GM12878 (cell line): Measurements from ENCODE around the gene USP46. TPM values are rescaled to one million over a fixed set of nuclear protein-coding genes. Genes with fewer than 3 reads are reported as not detected.

Experiments used
- ATAC-seq: fragments of 200-7000 bp; cut with Tn5 transposase; 3 replicates; pipeline ENCODE4 v1.9.1; 2020; ENCODE audit warnings: mild to moderate bottlenecking, moderate library complexity
- BruUV-seq: library from RNA; stranded (reverse); fragments of 400-500 nt; replicated peaks from 2 replicates; lab custom pipeline; 2021; lab: Mats Ljungman, UMichigan
- CTCF ChIA-PET: fragments of 300-600 bp; sonication (Branson Sonifier 250); formaldehyde crosslinking; extraction: SDS; loops from one replicate; lab custom pipeline; 2021; ENCODE audit warnings: inconsistent platforms; lab: Yijun Ruan, JAX
- POLR2A ChIA-PET: fragments of 350-600 bp; formaldehyde crosslinking; extraction: SDS; loops from one replicate; lab custom pipeline; 2021; ENCODE audit warnings: inconsistent platforms; lab: Charles Lee
- RAD21 ChIA-PET: fragments of 300-600 bp; sonication (Branson Sonifier 250); formaldehyde crosslinking; loops from one replicate; lab custom pipeline; 2023; ENCODE audit warnings: antibody characterized with exemption; ENCODE audit not compliant: unreplicated experiment; lab: Charles Lee
- SMC1A ChIA-PET: fragments of 300-600 bp; sonication (Branson Sonifier 250); formaldehyde crosslinking; loops from one replicate; lab custom pipeline; 2023; ENCODE audit not compliant: unreplicated experiment, uncharacterized antibody; lab: Charles Lee
- DNase-seq: peaks from one replicate; pipeline ENCODE4 v3.0.0-alpha.2; 2011; ENCODE audit warnings: low read depth, low spot score
- FAIRE-seq: peaks from 3 replicates; lab custom pipeline; 2011; peaks lifted over from hg19 to GRCh38; lab: Jason Lieb, UNC
- H2AFZ ChIP-seq: 2 replicates; pipeline ENCODE4 v1.6.0; 2011; ENCODE audit warnings: low read depth, low read length, control low read depth; ENCODE audit not compliant: control insufficient read depth
- H3K27ac ChIP-seq: 2 replicates; pipeline ENCODE4 v1.5.1; 2011; ENCODE audit warnings: control low read depth; ENCODE audit not compliant: control insufficient read depth, insufficient read depth
- H3K27me3 ChIP-seq, 2 experiments: replicated peaks in 1 of 2; 2 replicates each; pipeline versions ENCODE4 v1.6.0 to v1.6.1; 2011; ENCODE audit warnings: low read length in 1 of 2; ENCODE audit not compliant: control insufficient read depth in 2 of 2, insufficient read depth in 2 of 2
- H3K36me3 ChIP-seq, 2 experiments: 2 replicates each; pipeline ENCODE4 v1.5.1; 2011; ENCODE audit warnings: low read length in 1 of 2; ENCODE audit not compliant: control insufficient read depth in 2 of 2, insufficient read depth in 2 of 2
- H3K4me1 ChIP-seq: 2 replicates; pipeline ENCODE4 v1.6.1; 2011; ENCODE audit warnings: mild to moderate bottlenecking, low read length, moderate library complexity, mixed read lengths; ENCODE audit not compliant: control insufficient read depth, insufficient read depth
- H3K4me2 ChIP-seq: 2 replicates; pipeline ENCODE4 v1.6.0; 2011; ENCODE audit warnings: control low read depth; ENCODE audit not compliant: control insufficient read depth, insufficient read depth
- H3K4me3 ChIP-seq: fragments of 200-600 bp; sonication (generic); 2 replicates; pipeline ENCODE4 v1.5.1; 2016
- H3K79me2 ChIP-seq: 2 replicates; pipeline ENCODE4 v1.6.0; 2011; ENCODE audit warnings: low read length; ENCODE audit not compliant: control insufficient read depth, insufficient read depth
- H3K9ac ChIP-seq: 2 replicates; pipeline ENCODE4 v1.8.0; 2011; ENCODE audit warnings: low read length, control low read depth, mixed read lengths; ENCODE audit not compliant: control insufficient read depth, insufficient read depth
- H3K9me3 ChIP-seq: replicated peaks from 3 replicates; pipeline ENCODE4 v1.5.1; 2011; ENCODE audit warnings: mild to moderate bottlenecking, low read length; ENCODE audit not compliant: control insufficient read depth, insufficient read depth
- H4K20me1 ChIP-seq: 2 replicates; pipeline ENCODE4 v1.6.0; 2011; ENCODE audit not compliant: control insufficient read depth, insufficient read depth
- ASH2L ChIP-seq: fragments of 300-600, 200-600 bp; sonication (generic); IDR thresholded peaks from 2 replicates; pipeline ENCODE4 v1.6.1; 2017; ENCODE audit warnings: low read depth, mild to moderate bottlenecking, borderline replicate concordance
- BRCA1 ChIP-seq: IDR thresholded peaks from 2 replicates; pipeline ENCODE4 v1.6.1; 2011; ENCODE audit warnings: low read depth, low read length, improper control_type of control experiment
- E2F8 ChIP-seq: fragments of 450-650 bp; IDR thresholded peaks from 2 replicates; pipeline ENCODE4 v1.6.1; 2018; ENCODE audit warnings: mild to moderate bottlenecking, low read depth, moderate library complexity; ENCODE audit not compliant: partially characterized antibody
- HSF1 ChIP-seq: fragments of 150-350 bp; IDR thresholded peaks from 2 replicates; pipeline ENCODE4 v1.6.1; 2014; ENCODE audit warnings: mild to moderate bottlenecking, low read depth, low read length
- MYB ChIP-seq: fragments of 150-350 bp; IDR thresholded peaks from 2 replicates; pipeline ENCODE4 v1.6.1; 2014; ENCODE audit warnings: mild to moderate bottlenecking, low read depth, low read length, borderline replicate concordance
- NFIC ChIP-seq: IDR thresholded peaks from 2 replicates; pipeline ENCODE4 v1.6.1; 2012; ENCODE audit warnings: low read depth, mild to moderate bottlenecking, inconsistent platforms, low read length, moderate library complexity
- NR2C1 ChIP-seq: fragments of 450-650 bp; IDR thresholded peaks from 2 replicates; pipeline ENCODE4 v1.6.1; 2017; ENCODE audit warnings: antibody characterized with exemption, mild to moderate bottlenecking, moderate library complexity
- PAX5 ChIP-seq: IDR thresholded peaks from 2 replicates; pipeline ENCODE4 v1.6.1; 2011; ENCODE audit warnings: low read depth, low read length, borderline replicate concordance
- PAX8 ChIP-seq: fragments of 450-650 bp; IDR thresholded peaks from 2 replicates; pipeline ENCODE4 v1.6.1; 2017; ENCODE audit warnings: mild to moderate bottlenecking, moderate library complexity
- PML ChIP-seq: IDR thresholded peaks from 2 replicates; pipeline ENCODE4 v1.6.1; 2012; ENCODE audit warnings: low read length, inconsistent platforms
- RELB ChIP-seq: fragments of 450-650 bp; IDR thresholded peaks from 2 replicates; pipeline ENCODE4 v1.6.1; 2017; ENCODE audit warnings: low read depth, mild to moderate bottlenecking, moderate library complexity
- SMAD1 ChIP-seq: fragments of 450-650 bp; IDR thresholded peaks from 2 replicates; pipeline ENCODE4 v1.6.1; 2018; ENCODE audit warnings: mild to moderate bottlenecking, low read depth; ENCODE audit not compliant: partially characterized antibody
- TARDBP ChIP-seq: IDR thresholded peaks from 2 replicates; pipeline ENCODE4 v1.6.1; 2016; ENCODE audit warnings: borderline replicate concordance
- TBL1XR1 ChIP-seq: IDR thresholded peaks from 2 replicates; pipeline ENCODE4 v1.6.1; 2012; ENCODE audit warnings: low read depth, low read length, improper control_type of control experiment
- TCF3 ChIP-seq: IDR thresholded peaks from 2 replicates; pipeline ENCODE4 v1.6.1; 2012; ENCODE audit warnings: low read depth, mild to moderate bottlenecking, low read length, borderline replicate concordance; ENCODE audit not compliant: insufficient read depth
- YBX1 ChIP-seq: fragments of 450-650 bp; IDR thresholded peaks from 2 replicates; pipeline ENCODE4 v1.6.1; 2016; ENCODE audit warnings: antibody characterized with exemption
- ZNF207 ChIP-seq: fragments of 450-650 bp; IDR thresholded peaks from 2 replicates; pipeline ENCODE4 v1.6.1; 2014; ENCODE audit warnings: antibody characterized with exemption, mild to moderate bottlenecking, borderline replicate concordance
- ZNF217 ChIP-seq: fragments of 450-650 bp; IDR thresholded peaks from 2 replicates; pipeline ENCODE4 v1.6.1; 2017; ENCODE audit warnings: antibody characterized with exemption, mild to moderate bottlenecking
- ZSCAN29 ChIP-seq: fragments of 450-650 bp; IDR thresholded peaks from 2 replicates; pipeline ENCODE4 v1.6.1; 2017; ENCODE audit warnings: mild to moderate bottlenecking, moderate library complexity
- WGBS: methylation state at CpG from one replicate; pipeline ENCODE4 v1.1.6; 2016; ENCODE audit warnings: low lambda C conversion rate; ENCODE audit not compliant: insufficient replicate concordance, insufficient coverage; ENCODE audit errors: missing lambda C conversion rate; 5-methylcytosine and 5-hydroxymethylcytosine counted together
- in situ Hi-C: fragments of 300-500 bp; cut with MboI; formaldehyde crosslinking; loops from 9 replicates; pipeline ENCODE4 v1.14.3; 2018; ENCODE audit warnings: mixed read lengths
- intact Hi-C: fragments of 100-400 bp; cut with micrococcal nuclease; formaldehyde crosslinking; loops from one replicate; pipeline ENCODE4 v1.14.2; 2022; ENCODE audit not compliant: unreplicated experiment
- polyA plus RNA-seq, 11 experiments: library from polyadenylated mRNA; depleted of rRNA in 4 of 11; unstranded in 6 of 11; stranded (reverse) in 5 of 11; fragments of >200 nt; fragmentation: Nextera tagmentation in 4 of 11; fragmentation: Illumina TruSeq in 1 of 11; extraction: Ambion mirVana in 4 of 11; extraction: Trizol in 1 of 11; gene quantifications; 1 replicate in 1 of 11; 2 replicates in 10 of 11; pipeline versions ENCODE4 v1.2.1 to v1.2.3, GENCODE V29; 2011 to 2016; ENCODE audit warnings: inconsistent platforms in 2 of 11, missing spikeins in 2 of 11, low read depth in 1 of 11
- total RNA-seq, 4 experiments: library from RNA; depleted of rRNA in 3 of 4; stranded (reverse); fragments of >200 nt in 3 of 4; fragmentation: Illumina TruSeq in 1 of 4; extraction: Trizol in 1 of 4; gene quantifications; 2 replicates each; pipeline versions ENCODE4 v1.2.1 to v1.2.3, GENCODE V29; 2013 to 2021

The USP46 gene
- total and polyA plus RNA-seq, 10 of the 15 experiments (the other 5 are each of a cell fraction or from before 2014, with no cell fraction given) = 5.3 to 20.1 (median 12.0) TPM

- TF ChIP-seq ZNF207 (no peak), SMAD1 (no peak), PAX8 (no peak), NFIC (no peak), TCF3 (no peak), ZSCAN29 (no peak), MYB (no peak), RELB (no peak), PML (no peak)
These were observed 86.1 kb downstream of the USP46 start (continued) for GRCh38 chr4:52572936-52573485.

DNA sequence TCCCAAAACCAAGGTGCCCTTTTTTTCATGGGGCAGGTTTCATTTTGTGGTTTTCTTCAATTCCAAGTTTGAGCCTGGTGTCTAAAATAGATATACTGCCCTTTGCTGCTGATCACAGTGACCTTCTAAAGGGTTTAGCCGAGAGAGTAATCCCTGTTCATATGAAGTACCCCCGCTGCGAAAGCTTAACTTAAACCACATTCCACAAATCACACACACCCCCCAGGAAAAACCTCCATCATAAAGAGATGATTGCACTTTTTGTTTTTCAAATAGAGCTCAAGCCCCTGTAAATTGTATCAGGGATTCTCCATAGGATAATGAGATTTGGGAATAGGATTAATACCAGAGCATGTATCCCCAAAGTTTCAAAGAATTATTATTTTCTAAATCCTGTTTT is 90.8 kb downstream of the USP46 start:
- SMC1A ChIA-PET = interaction anchor here (1.0 to 1.5 kb wide), 3 partner anchors 49 to 412 kb away, joined by 3 read pairs; no protein-coding TSS in a partner anchor
- Histone ChIP-seq H3K27ac (no peak overlapping the region), H3K9ac (no peak overlapping the region), H4K20me1 (no peaks in the 10 kb centered on the region), H3K36me3 (no peaks in the 10 kb centered on the region), H2AFZ (no peak overlapping the region), H3K27me3 (no peaks in the 10 kb centered on the region), H3K79me2 (no peaks in the 10 kb centered on the region), H3K9me3 (no peaks in the 10 kb centered on the region), H3K4me2 (no peak overlapping the region), H3K4me1 (no peaks in the 10 kb centered on the region), H3K4me3 (no peak overlapping the region)
- no TSS peak for BruUV-seq
- RAD21 ChIA-PET = no interaction called here
- intact Hi-C loops = no loop called here
- CTCF ChIA-PET = interaction anchor here (1.2 kb wide), 1 partner anchor 20 kb away, joined by 3 read pairs; no protein-coding TSS in a partner anchor
- no peak for FAIRE-seq
- TF ChIP-seq YBX1 (no peak), HSF1 (no peak), NR2C1 (no peak), BRCA1 (no peak), ZNF217 (no peak), ASH2L (no peak), E2F8 (no peak), TBL1XR1 (no peak), TARDBP (no peak), PAX5 (no peak)
- 76% methylated on average over 3 of the region's 3 CpGs for WGBS
- in situ Hi-C loops = no loop called here
- ATAC-seq = no peak
- POLR2A ChIA-PET = interaction anchor here (0.6 kb wide), 1 partner anchor 78 kb away, joined by 3 read pairs; no protein-coding TSS in a partner anchor
- DNase-seq = no peak
